ENCODE results near the gene RGS21. TPM values are rescaled to one million over a fixed set of nuclear protein-coding genes. Genes with fewer than 3 reads are reported as not detected.

RGS21 gene
- total and polyA plus RNA-seq, 12 donors = not detected

DNA sequence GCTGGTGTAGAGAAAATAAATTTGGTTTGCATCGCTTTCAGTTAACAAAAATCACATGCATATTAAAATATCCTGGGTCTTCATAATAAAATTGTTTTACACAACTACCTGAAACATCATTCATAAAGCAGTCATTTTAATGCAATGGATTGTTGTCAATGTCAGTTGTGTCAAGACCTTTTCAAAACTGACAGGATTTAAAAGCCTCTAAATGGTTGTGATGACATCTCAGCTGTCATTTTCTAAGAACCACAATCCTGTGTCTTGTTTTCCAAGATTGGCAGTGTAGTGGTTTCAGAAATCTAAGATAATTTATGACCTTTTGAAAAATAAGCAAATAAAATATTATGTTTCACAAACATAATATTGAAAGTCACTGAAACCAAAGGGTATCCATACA lies 42.0 kb downstream of the RGS21 start:
- no peak for ATAC-seq
- WGBS, 2 donors = 81 to 88% methylated on average over 1 of the region's 1 CpG
- H3K27me3 ChIP-seq = no peaks in the 10 kb centered on the region
- TF ChIP-seq, protein P1, sequence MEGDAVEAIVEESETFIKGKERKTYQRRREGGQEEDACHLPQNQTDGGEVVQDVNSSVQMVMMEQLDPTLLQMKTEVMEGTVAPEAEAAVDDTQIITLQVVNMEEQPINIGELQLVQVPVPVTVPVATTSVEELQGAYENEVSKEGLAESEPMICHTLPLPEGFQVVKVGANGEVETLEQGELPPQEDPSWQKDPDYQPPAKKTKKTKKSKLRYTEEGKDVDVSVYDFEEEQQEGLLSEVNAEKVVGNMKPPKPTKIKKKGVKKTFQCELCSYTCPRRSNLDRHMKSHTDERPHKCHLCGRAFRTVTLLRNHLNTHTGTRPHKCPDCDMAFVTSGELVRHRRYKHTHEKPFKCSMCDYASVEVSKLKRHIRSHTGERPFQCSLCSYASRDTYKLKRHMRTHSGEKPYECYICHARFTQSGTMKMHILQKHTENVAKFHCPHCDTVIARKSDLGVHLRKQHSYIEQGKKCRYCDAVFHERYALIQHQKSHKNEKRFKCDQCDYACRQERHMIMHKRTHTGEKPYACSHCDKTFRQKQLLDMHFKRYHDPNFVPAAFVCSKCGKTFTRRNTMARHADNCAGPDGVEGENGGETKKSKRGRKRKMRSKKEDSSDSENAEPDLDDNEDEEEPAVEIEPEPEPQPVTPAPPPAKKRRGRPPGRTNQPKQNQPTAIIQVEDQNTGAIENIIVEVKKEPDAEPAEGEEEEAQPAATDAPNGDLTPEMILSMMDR (IDR thresholded peaks at IDR 0.05) = no peak
- no peak for DNase-seq
- H3K4me1 ChIP-seq = no peaks in the 10 kb centered on the region
- H3K27ac ChIP-seq = no peak overlapping the region
- intact Hi-C loops (cut with DNase I) = no loop called here
- no peaks in the 10 kb centered on the region for H3K9me3 ChIP-seq
- H3K4me3 ChIP-seq = no peak overlapping the region
- H3K36me3 ChIP-seq = no peaks in the 10 kb centered on the region

DNA sequence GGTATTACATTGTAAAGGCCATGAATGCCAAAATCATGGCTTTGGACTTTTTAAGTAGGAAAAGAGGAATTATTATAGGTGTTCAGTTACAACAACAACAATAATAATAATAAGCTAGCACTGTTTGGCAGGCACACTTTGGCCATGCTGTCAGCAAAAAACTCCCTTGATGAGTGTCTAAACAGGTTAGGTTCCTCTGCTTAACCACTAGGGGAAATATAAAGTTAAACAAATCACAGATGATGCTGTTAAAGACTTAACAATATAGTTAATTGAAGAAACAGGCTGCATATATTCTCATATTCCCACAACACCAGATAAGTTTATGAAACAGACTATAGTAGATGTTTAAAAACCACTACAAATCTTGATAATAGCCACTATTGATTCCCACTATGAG lies 46.4 kb downstream of the RGS21 start:
- TF ChIP-seq, protein P1 (IDR thresholded peaks at IDR 0.05) = no peak
- Histone ChIP-seq H3K36me3 (no peaks in the 10 kb centered on the region), H3K27ac (no peak overlapping the region), H3K4me1 (no peaks in the 10 kb centered on the region), H3K9me3 (no peaks in the 10 kb centered on the region), H3K27me3 (no peaks in the 10 kb centered on the region), H3K4me3 (no peak overlapping the region)
- ATAC-seq (no peak), DNase-seq (no peak)
- intact Hi-C loops (cut with DNase I) = no loop called here

DNA sequence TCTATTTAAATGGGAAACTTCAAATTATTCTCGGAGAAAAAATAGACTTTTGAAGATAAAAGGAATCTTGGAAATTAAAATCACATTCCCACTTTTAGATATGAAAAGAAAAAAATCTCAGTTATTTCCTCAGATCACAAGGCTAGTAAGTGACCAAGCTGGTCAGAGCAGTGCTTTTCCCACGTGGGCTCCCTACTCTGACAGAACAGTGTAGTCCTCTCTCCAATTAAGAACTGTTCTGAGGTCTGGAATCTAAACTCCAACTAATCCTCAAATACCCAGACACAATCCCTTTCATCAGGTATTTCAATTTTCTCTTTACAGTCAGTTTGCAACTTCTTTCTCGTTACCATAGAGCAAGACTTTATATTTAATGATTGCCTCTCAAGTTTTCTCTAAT lies 50.6 kb downstream of the RGS21 start:
- no peak overlapping the region for H3K4me3 ChIP-seq
- no peaks in the 10 kb centered on the region for H3K27me3 ChIP-seq
- intact Hi-C loops (cut with DNase I) = no loop called here
- ATAC-seq (no peak), DNase-seq (no peak)
- TF ChIP-seq, protein P1 (IDR thresholded peaks at IDR 0.05) = no peak
- no peaks in the 10 kb centered on the region for H3K4me1 ChIP-seq
- no peaks in the 10 kb centered on the region for H3K36me3 ChIP-seq
- no peaks in the 10 kb centered on the region for H3K9me3 ChIP-seq
- 51 to 67% methylated on average over 3 of the region's 3 CpGs for WGBS, 2 donors
- H3K27ac ChIP-seq = no peak overlapping the region

DNA sequence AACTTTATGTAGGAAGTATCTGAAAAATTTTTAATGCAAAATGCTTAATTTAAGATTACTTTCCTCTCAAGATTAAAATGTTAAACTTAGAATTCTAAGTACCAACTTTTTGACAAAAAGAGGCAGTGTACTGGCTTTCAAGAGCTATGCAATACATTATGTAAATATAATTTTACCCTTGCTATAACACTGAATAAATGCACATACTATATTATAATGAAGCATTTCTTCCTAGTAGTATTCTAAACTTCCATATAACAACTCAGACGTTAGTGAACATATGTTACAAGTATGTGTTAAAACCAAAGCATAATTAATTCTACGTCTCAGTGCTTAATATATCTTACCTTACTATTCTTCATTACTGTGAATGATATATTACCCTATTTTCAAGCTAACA lies 58.5 kb downstream of the RGS21 start:
- WGBS, 2 donors = 77 to 83% methylated on average over 2 of the region's 2 CpGs

More for the DNA sequence above, 58.5 kb downstream of the RGS21 start:
- H3K27me3 ChIP-seq = no peaks in the 10 kb centered on the region
- no peaks in the 10 kb centered on the region for H3K36me3 ChIP-seq
- H3K27ac ChIP-seq = no peak overlapping the region
- no peak for ATAC-seq
- H3K4me3 ChIP-seq = no peak overlapping the region
- intact Hi-C loops (cut with DNase I) = no loop called here
- H3K9me3 ChIP-seq = no peaks in the 10 kb centered on the region
- TF ChIP-seq, protein P1 (IDR thresholded peaks at IDR 0.05) = no peak
- no peaks in the 10 kb centered on the region for H3K4me1 ChIP-seq
- no peak for DNase-seq

All from heart right ventricle (tissue), 16 donors.